PC-3 (cell line): ENCODE results near the gene YAE1. TPM values are rescaled to one million over a fixed set of nuclear protein-coding genes. Genes with fewer than 3 reads are reported as not detected.

ENCODE experiments used
- ATAC-seq: fragments of 200-7000 bp; cut with Tn5 transposase; 2 replicates; pipeline ENCODE4 v1.9.1; 2020; ENCODE audit warnings: mild to moderate bottlenecking, moderate library complexity
- BruUV-seq: library from RNA; stranded (reverse); fragments of 400-500 nt; replicated peaks from 2 replicates; lab custom pipeline; 2021; lab: Mats Ljungman, UMichigan
- CTCF ChIA-PET: fragments of 300-600 bp; sonication (Branson Sonifier 250); formaldehyde crosslinking; loops from one replicate; lab custom pipeline; 2022; ENCODE audit warnings: antibody characterized with exemption; lab: Charles Lee
- POLR2A ChIA-PET: fragments of 300-600 bp; sonication (Branson Sonifier 250); formaldehyde crosslinking; loops from one replicate; lab custom pipeline; 2022; ENCODE audit warnings: antibody characterized with exemption; ENCODE audit not compliant: unreplicated experiment; lab: Charles Lee
- DNase-seq: peaks from one replicate; pipeline ENCODE4 v3.0.0-alpha.2; 2015
- H2AFZ ChIP-seq: fragments of 300-600 bp; sonication (generic); 2 replicates; pipeline ENCODE4 v1.6.0; 2016; ENCODE audit warnings: antibody characterized with exemption, low read length
- H3F3A ChIP-seq: fragments of 300-600 bp; sonication (generic); one replicate; pipeline ENCODE4 v1.6.0; 2017; ENCODE audit warnings: antibody characterized with exemption, low read length, control low read depth, mild to moderate bottlenecking; ENCODE audit not compliant: unreplicated experiment
- H3K27ac ChIP-seq: fragments of 300-600 bp; sonication (generic); 2 replicates; pipeline ENCODE4 v1.5.1; 2016; ENCODE audit warnings: mild to moderate bottlenecking, low read length
- H3K27me3 ChIP-seq: fragments of 300-600 bp; sonication (generic); 2 replicates; pipeline ENCODE4 v1.6.1; 2016; ENCODE audit warnings: low read length, mixed read lengths
- H3K36me3 ChIP-seq: fragments of 300-600 bp; sonication (generic); 2 replicates; pipeline ENCODE4 v1.6.1; 2016; ENCODE audit warnings: low read depth, mixed run types, low read length, mixed read lengths
- H3K4me1 ChIP-seq: fragments of 300-600 bp; sonication (generic); 2 replicates; pipeline ENCODE4 v1.5.1; 2016; ENCODE audit warnings: low read length; ENCODE audit not compliant: insufficient read depth
- H3K4me2 ChIP-seq: fragments of 300-600 bp; sonication (generic); 2 replicates; pipeline ENCODE4 v1.6.0; 2016; ENCODE audit warnings: low read length
- H3K4me3 ChIP-seq: fragments of 300-600 bp; sonication (generic); 2 replicates; pipeline ENCODE4 v1.5.1; 2016; ENCODE audit warnings: mild to moderate bottlenecking, low read length, mixed read lengths
- H3K79me2 ChIP-seq: fragments of 300-600 bp; sonication (generic); 2 replicates; pipeline ENCODE4 v1.6.1; 2017; ENCODE audit warnings: low read length, mixed read lengths
- H3K9ac ChIP-seq: fragments of 300-600 bp; sonication (generic); 2 replicates; pipeline ENCODE4 v1.6.0; 2016; ENCODE audit warnings: mild to moderate bottlenecking, low read length
- H3K9me2 ChIP-seq: fragments of 300-600 bp; sonication (generic); replicated peaks from 2 replicates; pipeline ENCODE4 v1.6.1; 2016; ENCODE audit warnings: mixed run types, low read length, mixed read lengths
- H3K9me3 ChIP-seq: fragments of 300-600 bp; sonication (generic); 2 replicates; pipeline ENCODE4 v1.6.1; 2016; ENCODE audit warnings: low read length, mixed read lengths
- H4K20me1 ChIP-seq: fragments of 300-600 bp; sonication (generic); 2 replicates; pipeline ENCODE4 v1.6.1; 2016; ENCODE audit warnings: low read length, mixed read lengths
- CTCF ChIP-seq: fragments of 300-600 bp; sonication (generic); conservative IDR thresholded peaks from 2 replicates; pipeline ENCODE4 v1.5.1; 2017; ENCODE audit warnings: antibody characterized with exemption, low read depth, mild to moderate bottlenecking, low read length
- EZH2 ChIP-seq: fragments of 300-600 bp; sonication (generic); IDR thresholded peaks from one replicate; pipeline ENCODE4 v1.6.1; 2017; ENCODE audit warnings: antibody characterized with exemption, mild to moderate bottlenecking, low read length; ENCODE audit not compliant: unreplicated experiment
- EZH2phosphoT487 ChIP-seq: fragments of 300-600 bp; sonication (generic); IDR thresholded peaks from 2 replicates; pipeline ENCODE4 v1.6.1; 2018; ENCODE audit warnings: mild to moderate bottlenecking, antibody characterized with exemption, low read length, borderline replicate concordance
- intact Hi-C: fragments of 100-400 bp; cut with micrococcal nuclease; formaldehyde crosslinking; loops from 2 replicates; pipeline ENCODE4 v1.9.0; 2023
- total RNA-seq: library from RNA; depleted of rRNA; stranded (reverse); fragments of >200 nt; gene quantifications from 2 replicates; pipeline ENCODE4 v1.2.3, GENCODE V29; 2014

Gene YAE1
- total RNA-seq, 1 experiment from 2014 or later, result 23.6 TPM

DNA sequence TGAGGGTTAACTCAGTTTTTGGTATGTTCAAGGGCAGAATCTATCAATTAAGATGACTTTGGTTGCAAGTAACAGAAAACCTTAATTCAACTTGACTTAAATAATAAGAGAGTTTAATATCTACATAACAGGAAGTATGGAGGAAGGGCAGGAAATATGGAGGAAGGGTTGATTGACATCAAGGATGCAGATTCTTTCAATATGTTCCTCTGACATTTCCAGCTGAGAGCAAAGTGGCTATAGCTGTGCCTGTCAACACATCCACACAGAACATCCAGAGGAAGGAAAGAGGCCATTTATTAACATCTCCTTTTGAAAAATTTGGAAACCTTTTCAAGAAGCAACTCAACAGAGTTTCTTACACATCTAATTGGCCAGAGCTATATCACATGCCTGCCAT lies 37.7 kb downstream of the YAE1 start:
- H3K9me2 ChIP-seq, result no peaks in the 10 kb centered on the region
- H3K9me3 ChIP-seq, result no peaks in the 10 kb centered on the region
- H3K4me1 ChIP-seq, result peaks cover 23% of the 10 kb centered on the region
- H3K27ac ChIP-seq, result no peak overlapping the region
- intact Hi-C loops, result no loop called here
- no peak for ATAC-seq
- H3K27me3 ChIP-seq, result no peaks in the 10 kb centered on the region
- no peaks in the 10 kb centered on the region for H3K79me2 ChIP-seq
- H2AFZ ChIP-seq, result no peak overlapping the region
- no peak overlapping the region for H3K4me3 ChIP-seq
- H3K4me2 ChIP-seq, result no peak overlapping the region
- H3K9ac ChIP-seq, result no peak overlapping the region
- no peaks in the 10 kb centered on the region for H3K36me3 ChIP-seq
- ChIA-PET POLR2A (interaction anchor here (0.7 kb wide), 1 partner anchor 21 kb away, joined by 4 read pairs; no protein-coding TSS in a partner anchor), CTCF (no interaction called here)
- H4K20me1 ChIP-seq, result no peaks in the 10 kb centered on the region
- BruUV-seq, result no TSS peak
- no peak for DNase-seq
- no peaks in the 10 kb centered on the region for H3F3A ChIP-seq
- no peak for TF ChIP-seq EZH2
- no peak for TF ChIP-seq EZH2phosphoT487
- TF ChIP-seq CTCF, result no peak

- Histone ChIP-seq H3K4me3 (no peak overlapping the region), H3K4me1 (peaks cover 25% of the 10 kb centered on the region), H3K36me3 (no peaks in the 10 kb centered on the region), H3K4me2 (peak overlapping the region; percentile 18), H3K9me3 (no peaks in the 10 kb centered on the region), H3K27ac (peak overlapping the region; percentile 39), H3K79me2 (no peaks in the 10 kb centered on the region), H3K9ac (no peak overlapping the region; the same call in 1 of the 2 replicates), H3K27me3 (no peaks in the 10 kb centered on the region), H4K20me1 (no peaks in the 10 kb centered on the region), H2AFZ (no peak overlapping the region), H3F3A (no peaks in the 10 kb centered on the region), H3K9me2 (no peaks in the 10 kb centered on the region)
- ATAC-seq, result peak; percentile 19
- ChIA-PET CTCF (interaction anchor here (0.9 kb wide), 1 partner anchor 24 kb away, joined by 3 read pairs; no protein-coding TSS in a partner anchor), POLR2A (no interaction called here)
- TF ChIP-seq EZH2 (no peak), EZH2phosphoT487 (no peak), CTCF (no peak)
- DNase-seq, result peak; percentile 57
- BruUV-seq, result no TSS peak
- intact Hi-C loops, result no loop called here
These were observed 38.9 kb downstream of the YAE1 start for GRCh38 chr7:39605087-39605486.

GRCh38 chr7:39606352-39606751 lies 40.1 kb downstream of the YAE1 start:
- H2AFZ ChIP-seq, result no peak overlapping the region
- no peaks in the 10 kb centered on the region for H3K9me2 ChIP-seq
- H3K9ac ChIP-seq, result no peak overlapping the region
- DNase-seq (no peak), ATAC-seq (no peak)
- no peaks in the 10 kb centered on the region for H3K9me3 ChIP-seq
- no peak overlapping the region for H3K27ac ChIP-seq
- no TSS peak for BruUV-seq
- no peak overlapping the region for H3K4me2 ChIP-seq
- POLR2A ChIA-PET, result no interaction called here
- intact Hi-C loops, result no loop called here
- H3K79me2 ChIP-seq, result no peaks in the 10 kb centered on the region
- H3K4me3 ChIP-seq, result no peak overlapping the region
- H3K4me1 ChIP-seq, result peaks cover 25% of the 10 kb centered on the region
- no peaks in the 10 kb centered on the region for H3K36me3 ChIP-seq
- TF ChIP-seq CTCF (no peak), EZH2 (no peak), EZH2phosphoT487 (no peak)
- no peaks in the 10 kb centered on the region for H3K27me3 ChIP-seq
- CTCF ChIA-PET, result no interaction called here
- H3F3A ChIP-seq, result no peaks in the 10 kb centered on the region
- no peaks in the 10 kb centered on the region for H4K20me1 ChIP-seq
